Skeletal muscle satellite cell (primary cell): ENCODE data around the gene ANKRD33B.
"Not testable (repeated sequence)": the region's sequence is repeated elsewhere in the genome, so short reads cannot be mapped to it uniquely, and the experiment has no call there.

Experiments used
- H3K27me3 ChIP-seq: 2 replicates; pipeline ENCODE4 v1.7.0; 2013; ENCODE audit warnings: low read length; ENCODE audit not compliant: control insufficient read depth, insufficient read depth
- H3K36me3 ChIP-seq: 2 replicates; pipeline ENCODE4 v1.7.0; 2013; ENCODE audit warnings: mild to moderate bottlenecking, control low read depth, low read length; ENCODE audit not compliant: insufficient read depth
- H3K4me1 ChIP-seq: 2 replicates; pipeline ENCODE4 v1.7.0; 2013; ENCODE audit warnings: low read length; ENCODE audit not compliant: control insufficient read depth, insufficient read depth
- H3K4me2 ChIP-seq: 2 replicates; pipeline ENCODE4 v1.7.0; 2013; ENCODE audit warnings: mild to moderate bottlenecking, low read length
- H3K4me3 ChIP-seq: 2 replicates; pipeline ENCODE4 v1.7.0; 2013; ENCODE audit warnings: low read length
- H3K9ac ChIP-seq: 2 replicates; pipeline ENCODE4 v1.7.0; 2013; ENCODE audit warnings: mild to moderate bottlenecking, low read depth, low read length, moderate library complexity
- H3K9me3 ChIP-seq: replicated peaks from 2 replicates; pipeline ENCODE4 v1.7.0; 2013; ENCODE audit warnings: mild to moderate bottlenecking, control low read depth, low read length

Gene ANKRD33B

DNA sequence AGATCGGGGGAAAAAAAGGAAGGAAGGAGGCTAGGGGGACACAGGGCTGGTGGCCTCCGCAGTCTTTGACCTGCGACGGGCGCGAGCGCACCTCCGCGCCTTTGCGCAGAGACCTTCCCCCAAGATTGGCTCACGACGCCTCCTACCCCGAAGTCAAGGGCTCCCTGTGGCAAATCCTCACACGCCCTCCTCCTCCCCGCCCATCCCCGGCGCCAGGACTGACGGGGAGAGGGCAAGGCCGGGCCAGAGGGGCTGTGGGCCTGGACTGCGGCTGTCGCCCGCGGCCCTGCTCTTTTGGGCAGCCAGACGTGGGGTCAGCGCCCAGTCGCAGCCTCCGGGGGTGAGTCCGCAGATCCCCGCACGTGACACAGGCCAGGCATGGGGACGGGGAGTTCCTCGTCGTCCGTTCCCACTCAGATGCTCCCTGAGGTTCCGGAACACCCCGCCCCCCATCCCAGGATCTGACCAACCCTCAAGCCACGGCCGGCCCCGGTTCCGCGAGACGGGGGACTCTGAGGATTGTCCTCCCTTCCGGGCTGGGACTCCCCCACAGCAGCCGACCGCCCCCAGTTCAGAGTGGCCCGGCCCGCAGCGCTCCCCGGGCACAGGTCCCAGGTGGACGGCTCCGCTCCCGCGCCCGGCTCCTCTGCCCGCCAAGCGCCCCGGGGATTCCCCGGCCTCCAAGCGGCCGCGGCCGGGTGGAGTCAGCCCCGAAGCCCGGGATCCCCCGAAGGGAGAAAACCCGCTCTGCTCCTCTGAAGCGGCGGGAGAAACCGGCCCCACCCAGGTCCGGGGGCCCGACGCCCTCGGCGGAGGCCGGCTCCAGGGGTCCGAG lies 543 bp upstream of the ANKRD33B start:
- Histone ChIP-seq H3K4me3 (peak overlapping the region; percentile 84), H3K4me2 (peak overlapping the region; percentile 98), H3K4me1 (peaks cover 16% of the 10 kb centered on the region), H3K27me3 (peaks cover 4% of the 10 kb centered on the region), H3K36me3 (no peaks in the 10 kb centered on the region), H3K9me3 (no peaks in the 10 kb centered on the region), H3K9ac (peak overlapping the region; percentile 87)

DNA sequence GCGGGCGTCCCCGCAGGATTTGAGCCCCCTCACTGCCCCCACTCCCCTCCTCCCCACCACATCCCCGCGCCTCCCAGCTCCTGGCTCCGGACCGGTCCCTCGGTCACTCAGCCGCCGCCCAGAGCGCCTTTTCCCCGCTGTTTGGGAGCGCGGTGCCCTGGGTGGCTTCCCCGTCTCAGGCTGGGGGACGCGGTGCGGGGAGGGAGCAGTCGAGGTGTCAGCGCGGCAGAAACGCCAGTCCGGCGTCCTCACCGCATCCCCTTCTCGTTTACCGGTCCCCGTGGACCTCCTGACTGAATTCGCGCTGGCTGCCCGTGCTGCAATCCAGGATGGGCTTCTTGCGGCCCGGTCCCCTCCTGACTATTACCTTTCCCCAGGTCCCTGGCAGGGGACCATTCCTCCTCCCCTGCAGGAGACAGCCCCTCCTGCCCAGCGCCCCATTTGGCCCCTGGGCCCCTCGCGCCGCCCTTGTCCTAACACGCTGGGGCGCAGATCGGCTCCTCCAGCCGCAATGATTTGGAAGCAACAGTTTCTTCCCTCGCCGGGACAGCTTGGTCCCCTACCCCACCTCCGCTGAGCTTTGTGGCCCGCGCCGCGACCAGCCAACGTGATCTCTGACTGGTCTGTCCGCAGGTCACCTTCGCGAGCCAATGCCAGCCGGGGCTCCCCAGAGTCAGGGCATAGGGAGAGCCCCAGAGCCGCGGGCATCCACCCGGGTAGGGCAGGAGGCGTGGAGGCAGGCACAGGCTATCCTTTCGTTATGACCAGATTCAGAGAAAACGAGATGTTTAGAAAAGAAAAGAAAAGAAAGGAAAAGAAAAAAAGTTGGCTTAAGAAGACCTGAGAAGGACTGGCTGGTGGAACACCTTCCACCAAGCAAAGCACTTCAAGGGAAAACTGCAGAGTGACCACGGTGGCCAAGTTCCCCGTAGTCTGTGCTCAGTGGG lies 1.2 kb downstream of the ANKRD33B start:
- no peaks in the 10 kb centered on the region for H3K36me3 ChIP-seq
- H3K27me3 ChIP-seq: peaks cover 3% of the 10 kb centered on the region
- peaks cover 16% of the 10 kb centered on the region for H3K4me1 ChIP-seq
- H3K4me2 ChIP-seq: peak overlapping the region; percentile 98
- H3K4me3 ChIP-seq: peak overlapping the region; percentile 84
- H3K9ac ChIP-seq: peak overlapping the region; percentile 87
- H3K9me3 ChIP-seq: no peaks in the 10 kb centered on the region

- Histone ChIP-seq H3K9ac (no peak overlapping the region), H3K27me3 (no peaks in the 10 kb centered on the region), H3K9me3 (no peaks in the 10 kb centered on the region), H3K4me3 (peak overlapping the region; percentile 84), H3K4me2 (peak overlapping the region; percentile 98), H3K36me3 (no peaks in the 10 kb centered on the region), H3K4me1 (peaks cover 16% of the 10 kb centered on the region)
Observed at GRCh38 chr5:10565785-10566542, 2.1 kb downstream of the ANKRD33B start.

DNA sequence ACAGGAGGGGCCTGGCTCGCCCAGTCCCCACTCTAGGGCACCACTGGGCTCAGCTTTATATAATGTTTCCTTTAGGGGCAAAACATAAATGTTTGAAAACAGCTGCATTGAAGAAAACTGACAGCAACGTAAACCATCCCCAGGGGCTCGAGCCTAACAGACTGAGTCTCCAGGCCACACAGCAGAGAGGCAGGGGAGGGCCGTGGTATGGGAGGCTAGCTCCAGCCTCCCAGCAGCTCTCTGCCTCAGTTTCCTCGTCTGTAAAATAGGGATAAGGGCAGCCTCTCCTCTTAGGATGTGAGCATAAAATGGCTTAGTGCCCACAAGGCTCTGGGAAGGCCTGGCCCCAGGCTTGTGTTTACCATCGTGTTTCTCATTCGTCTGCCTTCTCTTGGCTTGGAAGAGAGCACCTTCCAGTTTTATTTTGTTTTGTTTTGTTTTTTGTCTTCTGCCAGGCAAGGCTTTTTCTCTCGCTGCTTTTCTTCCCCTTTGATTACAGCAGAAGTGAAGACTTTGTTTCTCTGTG lies 2.7 kb downstream of the ANKRD33B start:
- no peaks in the 10 kb centered on the region for H3K27me3 ChIP-seq

DNA sequence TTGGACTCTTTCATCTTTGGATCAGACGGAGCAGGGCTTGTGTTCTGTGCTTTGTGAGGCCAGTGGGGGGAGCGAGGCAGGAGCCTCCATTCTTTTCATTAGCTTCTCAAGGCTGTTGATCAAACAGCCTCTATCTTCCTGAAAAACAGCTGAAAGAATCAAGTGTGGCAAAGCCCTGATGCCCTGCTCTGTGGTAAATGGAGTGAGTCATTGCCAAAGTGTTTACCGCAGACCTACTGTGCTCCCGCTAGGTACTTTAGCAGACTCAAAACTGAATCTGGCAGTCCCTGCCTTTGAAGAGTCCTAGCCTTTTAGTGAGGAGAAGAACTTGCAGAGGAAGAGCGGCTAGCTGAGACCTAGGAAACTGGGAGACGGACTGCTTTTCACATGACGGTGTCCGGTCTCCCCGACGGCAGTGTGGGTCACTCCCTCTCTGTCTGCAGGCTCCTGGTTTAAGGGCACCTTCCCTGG lies 3.3 kb downstream of the ANKRD33B start:
- no peak overlapping the region for H3K4me2 ChIP-seq
- no peaks in the 10 kb centered on the region for H3K27me3 ChIP-seq
- no peak overlapping the region for H3K4me3 ChIP-seq
- no peak overlapping the region for H3K9ac ChIP-seq
- H3K9me3 ChIP-seq: no peaks in the 10 kb centered on the region
- H3K36me3 ChIP-seq: no peaks in the 10 kb centered on the region
- peaks cover 16% of the 10 kb centered on the region for H3K4me1 ChIP-seq

More for the DNA sequence above, 2.7 kb downstream of the ANKRD33B start:
- H3K4me1 ChIP-seq: peaks cover 16% of the 10 kb centered on the region
- H3K4me2 ChIP-seq: no peak overlapping the region
- H3K36me3 ChIP-seq: no peaks in the 10 kb centered on the region
- H3K9me3 ChIP-seq: no peaks in the 10 kb centered on the region
- no peak overlapping the region for H3K4me3 ChIP-seq
- no peak overlapping the region for H3K9ac ChIP-seq

DNA sequence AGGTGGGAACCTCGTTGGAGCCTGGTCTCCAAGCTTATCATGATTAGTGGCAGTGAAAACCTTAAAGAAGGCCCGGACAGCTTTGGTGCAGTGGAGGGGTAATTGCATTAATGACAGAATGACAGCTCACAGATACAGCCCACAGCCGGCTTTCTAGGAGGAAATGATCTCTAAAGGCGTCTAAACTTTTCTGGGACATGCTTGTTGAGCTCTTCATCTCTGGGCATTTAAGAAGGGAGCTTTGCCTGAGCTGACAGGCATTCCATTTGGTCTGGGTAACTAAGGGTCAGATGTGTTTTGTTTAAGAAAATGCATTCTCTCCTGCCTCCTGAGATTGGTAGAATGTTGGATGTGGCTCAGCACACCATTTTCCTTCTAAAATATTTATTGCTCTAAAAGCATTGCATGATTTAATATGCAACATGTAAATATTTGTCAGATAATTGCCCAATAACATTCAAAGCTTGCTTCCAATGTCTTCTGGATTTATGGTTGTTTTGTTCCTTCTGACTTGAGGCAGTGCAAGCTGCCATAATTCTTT lies 4.0 kb downstream of the ANKRD33B start:
- Histone ChIP-seq H3K4me3 (no peak overlapping the region), H3K4me2 (no peak overlapping the region), H3K9ac (no peak overlapping the region), H3K27me3 (no peaks in the 10 kb centered on the region), H3K4me1 (peaks cover 16% of the 10 kb centered on the region), H3K9me3 (no peaks in the 10 kb centered on the region), H3K36me3 (no peaks in the 10 kb centered on the region)

DNA sequence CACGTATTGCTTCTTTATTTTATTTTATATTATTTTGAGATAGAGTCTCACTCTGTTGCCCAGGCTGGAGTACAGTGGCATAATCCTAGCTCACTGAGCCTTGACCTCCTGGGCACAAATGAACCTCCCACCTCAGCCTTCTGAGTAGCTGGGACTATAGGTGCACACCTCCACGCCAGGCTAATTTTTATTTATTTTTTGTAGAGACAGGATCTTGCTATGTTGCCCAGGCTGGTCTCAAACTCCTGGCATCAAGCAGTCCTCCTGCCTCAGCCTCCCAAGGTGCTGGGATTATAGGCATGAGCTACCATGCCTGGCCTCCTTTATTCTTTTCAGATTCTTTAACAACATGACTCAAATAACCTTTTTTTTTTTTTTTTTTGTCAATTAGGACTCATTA lies 6.7 kb downstream of the ANKRD33B start:
- not testable (repeated sequence) for H3K9me3 ChIP-seq, H3K9ac ChIP-seq, H3K4me1 ChIP-seq, H3K36me3 ChIP-seq, H3K4me3 ChIP-seq, H3K27me3 ChIP-seq, H3K4me2 ChIP-seq

DNA sequence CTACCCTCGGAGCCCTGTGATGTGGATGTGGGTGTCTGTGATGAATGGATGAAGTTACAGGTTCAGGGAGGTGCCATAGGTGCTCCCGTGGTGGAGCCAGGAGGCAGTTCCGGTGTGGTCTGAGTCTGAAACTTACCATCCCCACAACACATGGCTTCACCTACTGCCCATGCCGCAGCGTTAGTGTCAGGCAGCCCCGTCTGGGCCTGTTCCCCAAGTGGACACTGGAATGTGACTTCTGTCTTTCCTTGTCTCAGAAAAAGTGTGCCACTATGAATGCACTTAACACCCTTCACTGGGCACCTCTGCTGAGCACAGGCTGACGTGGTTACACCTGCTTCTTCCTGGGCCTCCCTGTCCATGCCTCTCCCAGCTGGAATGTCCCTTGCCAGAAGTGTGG lies 8.6 kb downstream of the ANKRD33B start:
- Histone ChIP-seq H3K4me2 (no peak overlapping the region), H3K4me1 (peaks cover 3% of the 10 kb centered on the region), H3K36me3 (no peaks in the 10 kb centered on the region), H3K9me3 (no peaks in the 10 kb centered on the region), H3K27me3 (no peaks in the 10 kb centered on the region), H3K4me3 (no peak overlapping the region), H3K9ac (no peak overlapping the region)

GRCh38 chr5:10573487-10574145 lies 9.7 kb downstream of the ANKRD33B start:
- H3K27me3 ChIP-seq: no peaks in the 10 kb centered on the region

GRCh38 chr5:10574879-10575278 lies 11.0 kb downstream of the ANKRD33B start:
- not testable (repeated sequence) for H3K4me1 ChIP-seq, H3K4me2 ChIP-seq, H3K27me3 ChIP-seq, H3K9me3 ChIP-seq, H3K9ac ChIP-seq, H3K36me3 ChIP-seq, H3K4me3 ChIP-seq

More at GRCh38 chr5:10573487-10574145, 9.7 kb downstream of the ANKRD33B start:
- Histone ChIP-seq H3K9ac (no peak overlapping the region), H3K4me2 (no peak overlapping the region), H3K9me3 (no peaks in the 10 kb centered on the region), H3K4me1 (peaks cover 8% of the 10 kb centered on the region), H3K36me3 (no peaks in the 10 kb centered on the region), H3K4me3 (no peak overlapping the region)
